HT1080 (cell line): ENCODE results near the gene BCL2L15. TPM values are rescaled to one million over a fixed set of nuclear protein-coding genes. Genes with fewer than 3 reads are reported as not detected.

Experiments used
- DNase-seq: peaks from one replicate; pipeline ENCODE4 v3.0.0-alpha.2; 2015; ENCODE audit warnings: low read depth
- total RNA-seq: library from RNA; depleted of rRNA; stranded (reverse); fragments of >200 nt; shearing (Covaris generic); gene quantifications from 2 replicates; pipeline ENCODE4 v1.2.3, GENCODE V29; 2014

BCL2L15 gene
- total RNA-seq, 1 experiment from 2014 or later = 0.05 TPM

GRCh38 chr1:113912594-113913311, 25.4 kb upstream of the BCL2L15 start:
- DNase-seq = peak; percentile 49

GRCh38 chr1:113905435-113905861, 18.1 kb upstream of the BCL2L15 start:
- DNase-seq = no peak

- peak; percentile 100 for DNase-seq
Measured at GRCh38 chr1:113904674-113905434, 17.5 kb upstream of the BCL2L15 start, which contains the start of the genes AP4B1 and DCLRE1B. TSS of gene AP4B1 (minus strand) at chr1:113904799. CDS start at chr1:113904717, 82 bp downstream. TSS of gene DCLRE1B (plus strand) at chr1:113905326. CDS start at chr1:113905587, 261 bp downstream.

- no peak for DNase-seq
Measured at GRCh38 chr1:113904293-113904673, 16.9 kb upstream of the BCL2L15 start.

- peak; percentile 17 for DNase-seq
Measured at GRCh38 chr1:113903501-113904292, 16.3 kb upstream of the BCL2L15 start.

- DNase-seq = no peak
Measured at GRCh38 chr1:113901191-113901590, 13.8 kb upstream of the BCL2L15 start.

GRCh38 chr1:113899111-113899510, 11.7 kb upstream of the BCL2L15 start:
- no peak for DNase-seq

GRCh38 chr1:113898241-113898814, 10.9 kb upstream of the BCL2L15 start:
- no peak for DNase-seq

- DNase-seq = no peak
Measured at GRCh38 chr1:113895961-113896360, 8.6 kb upstream of the BCL2L15 start.

- no peak for DNase-seq
Measured at GRCh38 chr1:113895098-113895497, 7.7 kb upstream of the BCL2L15 start.

GRCh38 chr1:113893267-113893666, 5.9 kb upstream of the BCL2L15 start:
- no peak for DNase-seq

- DNase-seq = no peak
Measured at GRCh38 chr1:113891631-113892220, 4.3 kb upstream of the BCL2L15 start.

- DNase-seq = no peak
Measured at GRCh38 chr1:113890816-113891215, 3.4 kb upstream of the BCL2L15 start.

- no peak for DNase-seq
Measured at GRCh38 chr1:113886417-113887401, 672 bp downstream of the BCL2L15 start.

GRCh38 chr1:113881661-113882060, 5.7 kb downstream of the BCL2L15 start:
- no peak for DNase-seq

GRCh38 chr1:113879739-113880038, 7.7 kb downstream of the BCL2L15 start:
- no peak for DNase-seq

- DNase-seq = no peak
Measured at GRCh38 chr1:113876176-113876575, 11.2 kb downstream of the BCL2L15 start.

GRCh38 chr1:113875714-113876113, 11.7 kb downstream of the BCL2L15 start:
- no peak for DNase-seq

GRCh38 chr1:113874012-113874879, 13.1 kb downstream of the BCL2L15 start:
- DNase-seq = peak; percentile 48
